Parietal lobe (tissue), 2 donors: Measurements from ENCODE around the gene SHC2. TPM values are rescaled to one million over a fixed set of nuclear protein-coding genes. Genes with fewer than 3 reads are reported as not detected.

Experiments used
- small RNA-seq: library from RNA; depleted of rRNA; stranded (forward); fragments of <200 nt; gene quantifications from one replicate; pipeline ENCODE3, GENCODE V24; 2014; ENCODE audit warnings: low replicate concordance
- total RNA-seq: library from RNA; depleted of rRNA; stranded (reverse); fragments of >200 nt; gene quantifications from one replicate; pipeline ENCODE4 v1.2.3, GENCODE V29; 2014

The SHC2 gene, protein sequence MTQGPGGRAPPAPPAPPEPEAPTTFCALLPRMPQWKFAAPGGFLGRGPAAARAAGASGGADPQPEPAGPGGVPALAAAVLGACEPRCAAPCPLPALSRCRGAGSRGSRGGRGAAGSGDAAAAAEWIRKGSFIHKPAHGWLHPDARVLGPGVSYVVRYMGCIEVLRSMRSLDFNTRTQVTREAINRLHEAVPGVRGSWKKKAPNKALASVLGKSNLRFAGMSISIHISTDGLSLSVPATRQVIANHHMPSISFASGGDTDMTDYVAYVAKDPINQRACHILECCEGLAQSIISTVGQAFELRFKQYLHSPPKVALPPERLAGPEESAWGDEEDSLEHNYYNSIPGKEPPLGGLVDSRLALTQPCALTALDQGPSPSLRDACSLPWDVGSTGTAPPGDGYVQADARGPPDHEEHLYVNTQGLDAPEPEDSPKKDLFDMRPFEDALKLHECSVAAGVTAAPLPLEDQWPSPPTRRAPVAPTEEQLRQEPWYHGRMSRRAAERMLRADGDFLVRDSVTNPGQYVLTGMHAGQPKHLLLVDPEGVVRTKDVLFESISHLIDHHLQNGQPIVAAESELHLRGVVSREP
- 18.2 TPM for total RNA-seq

GRCh38 chr19:460877-461720, at the start of gene SHC2:
TSS of gene SHC2 (minus strand) at chr19:461033. CDS start at chr19:460996, 37 bp downstream.

DNA sequence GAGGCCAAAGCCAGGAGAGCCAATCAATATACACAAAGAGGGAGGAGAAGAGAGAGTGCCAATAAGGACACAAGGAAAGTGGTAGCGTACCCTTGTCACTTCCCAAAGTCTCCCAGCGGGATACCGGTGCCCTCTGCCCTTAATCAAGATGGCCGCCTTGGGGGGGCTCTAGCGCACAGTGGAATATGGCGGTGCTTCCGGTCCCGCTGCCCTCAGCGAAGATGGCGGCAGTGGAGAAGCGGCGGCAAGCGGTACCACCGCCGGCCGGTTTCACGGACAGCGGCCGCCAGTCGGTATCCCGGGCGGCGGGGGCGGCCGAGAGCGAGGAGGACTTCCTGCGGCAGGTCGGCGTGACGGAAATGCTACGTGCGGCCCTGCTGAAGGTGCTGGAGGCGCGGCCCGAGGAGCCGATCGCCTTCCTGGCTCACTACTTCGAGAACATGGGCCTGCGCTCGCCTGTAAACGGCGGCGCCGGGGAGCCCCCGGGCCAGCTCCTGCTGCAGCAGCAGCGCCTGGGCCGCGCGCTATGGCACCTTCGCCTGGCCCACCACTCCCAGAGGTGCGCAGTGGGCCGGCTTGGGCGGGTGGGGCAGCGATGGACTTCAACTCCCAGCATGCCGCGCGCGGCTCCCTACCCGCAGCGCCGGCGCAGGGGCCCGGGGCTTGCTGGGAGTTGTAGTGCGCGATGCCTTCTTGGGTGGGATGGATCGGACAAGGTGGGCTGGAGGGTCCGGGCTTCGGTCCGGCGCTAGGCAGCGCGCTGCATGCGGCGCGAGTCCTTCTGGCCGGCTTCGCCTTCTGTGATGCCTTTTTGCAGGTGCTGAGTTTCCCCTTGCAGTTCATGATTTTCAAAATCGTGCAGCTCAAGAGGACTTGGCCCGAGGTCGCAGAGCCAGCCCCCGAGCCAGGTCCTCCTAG, 46.7 kb upstream of the SHC2 start, which contains the start of gene TPGS1:
Gene TPGS1, plus strand, starts transcription at position 212 of the 918 bp plus-strand sequence. Its CDS starts 10 bp downstream, at position 222.

DNA sequence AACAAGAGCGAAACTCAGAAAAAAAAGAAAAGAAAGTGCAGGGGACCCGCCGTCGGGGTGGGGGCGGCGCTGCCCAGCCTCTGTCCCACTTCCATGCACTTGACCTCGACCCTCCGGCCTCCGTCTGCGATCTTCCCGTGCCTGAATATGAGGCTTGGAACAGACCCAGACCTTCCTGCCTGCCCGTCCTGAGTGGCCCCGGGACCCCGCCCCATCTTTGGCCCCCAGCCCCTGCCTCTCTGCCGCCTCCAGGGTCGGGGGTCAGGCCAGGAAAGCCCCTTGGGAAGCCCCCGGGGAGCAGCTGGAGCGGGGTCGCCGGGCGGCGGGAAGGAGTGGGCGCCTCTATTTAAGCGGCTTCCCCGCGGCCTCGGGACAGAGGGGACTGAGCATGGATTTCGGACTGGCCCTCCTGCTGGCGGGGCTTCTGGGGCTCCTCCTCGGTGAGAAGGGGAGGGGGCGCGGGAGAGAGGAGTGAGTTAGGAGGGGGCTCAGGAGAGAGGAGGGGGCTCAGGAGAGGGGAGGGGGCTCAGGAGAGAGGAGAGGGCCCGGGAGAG, 35.4 kb upstream of the SHC2 start, which contains the start of gene MADCAM1:
Gene MADCAM1, plus strand, starts transcription at position 375 of the 554 bp plus-strand sequence. Its CDS starts 14 bp downstream, at position 389.

GRCh38 chr19:408902-409515, 51.8 kb downstream of the SHC2 start, which contains the start of gene C2CD4C:
TSS of gene C2CD4C (minus strand) at chr19:409147. CDS start at chr19:408361, 786 bp downstream.

Small RNA genes lying within 50 kb of the gene (small RNA-seq; reads per million reads assigned to genes)
- not detected for gene RNA5SP462

Other genes starting within 250 kb of the SHC2 start
- gene PLPP2, start 169.6 kb downstream of the SHC2 start, total RNA-seq, result 0.63 TPM
- 11.0 TPM for gene MIER2, start 116.2 kb downstream of the SHC2 start, total RNA-seq
- gene C2CD4C, start 51.9 kb downstream of the SHC2 start, total RNA-seq, result 14.7 TPM
- gene MADCAM1, start 35.5 kb upstream of the SHC2 start, total RNA-seq, result 0.63 TPM
- gene TPGS1, start 46.5 kb upstream of the SHC2 start, total RNA-seq, result 18.8 TPM
- 41.6 TPM for gene CDC34, start 70.7 kb upstream of the SHC2 start, total RNA-seq
- not detected for gene GZMM, start 83.0 kb upstream of the SHC2 start, total RNA-seq
- gene BSG, start 111.6 kb upstream of the SHC2 start, total RNA-seq, result 101 TPM
- 9.1 TPM for gene HCN2, start 128.8 kb upstream of the SHC2 start, total RNA-seq
- 21.6 TPM for gene POLRMT, start 172.5 kb upstream of the SHC2 start, total RNA-seq
- gene FGF22, start 178.8 kb upstream of the SHC2 start, total RNA-seq, result 0.63 TPM
- gene RNF126, start 202.2 kb upstream of the SHC2 start, total RNA-seq, result 20.0 TPM
- 2.8 TPM for gene FSTL3, start 215.4 kb upstream of the SHC2 start, total RNA-seq
- not detected for gene PRSS57, start 234.4 kb upstream of the SHC2 start, total RNA-seq
- 123 TPM for gene PALM, start 247.9 kb upstream of the SHC2 start, total RNA-seq